ENCODE data around the gene TCP11. TPM values are rescaled to one million over a fixed set of nuclear protein-coding genes. Genes with fewer than 3 reads are reported as not detected.

The TCP11 gene
- total RNA-seq, 1 donor from 2014 or later, result not detected

- DNase-seq, result no peak
Measured at GRCh38 chr6:35173044-35173426, 31.9 kb upstream of the TCP11 start.

GRCh38 chr6:35170891-35171290 is 29.8 kb upstream of the TCP11 start:
- DNase-seq, result no peak

GRCh38 chr6:35170166-35170565 is 29.0 kb upstream of the TCP11 start:
- DNase-seq, result no peak

GRCh38 chr6:35168461-35168861 is 27.3 kb upstream of the TCP11 start:
- no peak for DNase-seq

GRCh38 chr6:35167505-35167904 is 26.4 kb upstream of the TCP11 start:
- DNase-seq, result no peak

GRCh38 chr6:35166520-35166919 is 25.4 kb upstream of the TCP11 start:
- DNase-seq, result peak; percentile 51

GRCh38 chr6:35166116-35166515 is 25.0 kb upstream of the TCP11 start:
- no peak for DNase-seq

- peak; percentile 44 for DNase-seq
Measured at GRCh38 chr6:35165630-35166071, 24.5 kb upstream of the TCP11 start.

- no peak for DNase-seq
Measured at GRCh38 chr6:35164868-35165267, 23.7 kb upstream of the TCP11 start.

- DNase-seq, result no peak
Measured at GRCh38 chr6:35164277-35164676, 23.1 kb upstream of the TCP11 start.

- no peak for DNase-seq
Measured at GRCh38 chr6:35163836-35164235, 22.7 kb upstream of the TCP11 start.

- no peak for DNase-seq
Measured at GRCh38 chr6:35161776-35162607, 20.9 kb upstream of the TCP11 start.

- DNase-seq, result no peak
Measured at GRCh38 chr6:35161266-35161665, 20.1 kb upstream of the TCP11 start.

GRCh38 chr6:35160642-35161041 is 19.5 kb upstream of the TCP11 start:
- no peak for DNase-seq

- no peak for DNase-seq
Measured at GRCh38 chr6:35158520-35158919, 17.4 kb upstream of the TCP11 start.

- no peak for DNase-seq
Measured at GRCh38 chr6:35154947-35155346, 13.8 kb upstream of the TCP11 start.

GRCh38 chr6:35154262-35154661 is 13.1 kb upstream of the TCP11 start:
- no peak for DNase-seq

- no peak for DNase-seq
Measured at GRCh38 chr6:35152067-35152707, 11.0 kb upstream of the TCP11 start.

GRCh38 chr6:35151466-35151865 is 10.3 kb upstream of the TCP11 start:
- no peak for DNase-seq

- DNase-seq, result no peak
Measured at GRCh38 chr6:35149891-35150566, 8.9 kb upstream of the TCP11 start.

GRCh38 chr6:35148167-35148741 is 7.1 kb upstream of the TCP11 start:
- DNase-seq, result no peak

- no peak for DNase-seq
Measured at GRCh38 chr6:35147486-35147885, 6.3 kb upstream of the TCP11 start.

- DNase-seq, result peak; percentile 53
Measured at GRCh38 chr6:35147026-35147425, 5.9 kb upstream of the TCP11 start.
